Measurements from ENCODE around the gene SSTR5.

The SSTR5 gene

DNA sequence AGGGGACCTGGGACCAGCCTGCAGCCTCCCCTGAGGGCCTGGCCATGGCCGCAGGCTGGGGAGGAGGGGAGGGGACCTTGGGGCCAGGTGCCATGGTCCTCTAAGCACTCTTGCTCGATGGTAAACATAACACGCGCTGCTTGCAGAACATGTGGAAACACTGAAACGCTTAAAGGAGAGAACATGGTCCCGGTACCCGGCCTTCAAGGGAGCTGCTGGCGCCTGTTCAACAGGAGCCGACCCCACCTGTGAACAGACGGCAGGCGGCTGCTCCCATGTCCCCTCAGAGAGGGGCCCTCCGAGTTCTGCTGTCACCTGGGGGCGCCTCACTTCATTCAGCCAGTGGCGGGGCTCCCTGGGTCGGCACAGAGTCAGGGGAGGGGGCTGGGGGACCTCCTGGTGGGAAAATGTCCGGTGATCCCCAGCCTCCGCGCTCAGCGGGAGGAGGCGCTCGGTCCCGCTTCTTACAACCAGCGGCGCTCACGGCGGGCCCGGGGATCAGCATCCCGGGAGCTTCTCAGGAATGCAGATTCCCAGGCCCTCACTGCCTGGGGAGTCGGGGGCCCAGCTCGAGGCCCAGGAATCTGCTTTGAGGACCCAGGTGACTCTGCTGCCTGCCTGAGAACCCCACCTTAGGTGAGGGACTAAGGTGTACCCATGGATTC lies 854 bp upstream of the SSTR5 start:
- no peak for TF ChIP-seq POLR2A (IDR thresholded peaks at IDR 0.05; ENCODE audit: extremely low read depth, insufficient read length)
- TF ChIP-seq, protein P1, sequence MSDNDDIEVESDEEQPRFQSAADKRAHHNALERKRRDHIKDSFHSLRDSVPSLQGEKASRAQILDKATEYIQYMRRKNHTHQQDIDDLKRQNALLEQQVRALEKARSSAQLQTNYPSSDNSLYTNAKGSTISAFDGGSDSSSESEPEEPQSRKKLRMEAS (IDR thresholded peaks at IDR 0.05; ENCODE audit: low read depth, low read length): no peak
- H3K4me3 ChIP-seq (ENCODE audit: low read depth, low read length): no peak overlapping the region
- no peak for DNase-seq (ENCODE audit: low read depth)

DNA sequence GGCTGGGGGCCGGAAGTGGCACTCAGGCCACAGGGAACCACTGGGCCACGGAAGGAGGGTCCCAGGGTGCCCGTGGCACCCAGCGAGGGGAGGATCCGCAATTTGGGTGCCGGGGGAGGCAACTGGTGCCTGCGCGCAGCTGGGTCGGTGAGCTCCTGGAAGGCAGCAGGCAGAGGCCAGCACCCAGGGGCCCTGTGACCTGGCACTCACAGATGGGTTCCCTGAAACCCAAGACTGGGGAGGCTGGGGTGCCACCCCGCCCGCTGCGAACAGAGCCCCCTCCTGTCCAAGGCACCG lies 663 bp downstream of the SSTR5 start:
- DNase-seq (ENCODE audit: low read depth): no peak
- no peak overlapping the region for H3K4me3 ChIP-seq (ENCODE audit: low read depth, low read length)
- TF ChIP-seq POLR2A (IDR thresholded peaks at IDR 0.05; ENCODE audit: extremely low read depth, insufficient read length) (no peak), MYC (IDR thresholded peaks at IDR 0.05; ENCODE audit: low read depth, low read length) (no peak)
- TF ChIP-seq, protein P1 (IDR thresholded peaks at IDR 0.05; ENCODE audit: low read depth, low read length): no peak
- TF ChIP-seq, protein P2, sequence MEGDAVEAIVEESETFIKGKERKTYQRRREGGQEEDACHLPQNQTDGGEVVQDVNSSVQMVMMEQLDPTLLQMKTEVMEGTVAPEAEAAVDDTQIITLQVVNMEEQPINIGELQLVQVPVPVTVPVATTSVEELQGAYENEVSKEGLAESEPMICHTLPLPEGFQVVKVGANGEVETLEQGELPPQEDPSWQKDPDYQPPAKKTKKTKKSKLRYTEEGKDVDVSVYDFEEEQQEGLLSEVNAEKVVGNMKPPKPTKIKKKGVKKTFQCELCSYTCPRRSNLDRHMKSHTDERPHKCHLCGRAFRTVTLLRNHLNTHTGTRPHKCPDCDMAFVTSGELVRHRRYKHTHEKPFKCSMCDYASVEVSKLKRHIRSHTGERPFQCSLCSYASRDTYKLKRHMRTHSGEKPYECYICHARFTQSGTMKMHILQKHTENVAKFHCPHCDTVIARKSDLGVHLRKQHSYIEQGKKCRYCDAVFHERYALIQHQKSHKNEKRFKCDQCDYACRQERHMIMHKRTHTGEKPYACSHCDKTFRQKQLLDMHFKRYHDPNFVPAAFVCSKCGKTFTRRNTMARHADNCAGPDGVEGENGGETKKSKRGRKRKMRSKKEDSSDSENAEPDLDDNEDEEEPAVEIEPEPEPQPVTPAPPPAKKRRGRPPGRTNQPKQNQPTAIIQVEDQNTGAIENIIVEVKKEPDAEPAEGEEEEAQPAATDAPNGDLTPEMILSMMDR (IDR thresholded peaks at IDR 0.05; ENCODE audit: low read depth, low read length): no peak

DNA sequence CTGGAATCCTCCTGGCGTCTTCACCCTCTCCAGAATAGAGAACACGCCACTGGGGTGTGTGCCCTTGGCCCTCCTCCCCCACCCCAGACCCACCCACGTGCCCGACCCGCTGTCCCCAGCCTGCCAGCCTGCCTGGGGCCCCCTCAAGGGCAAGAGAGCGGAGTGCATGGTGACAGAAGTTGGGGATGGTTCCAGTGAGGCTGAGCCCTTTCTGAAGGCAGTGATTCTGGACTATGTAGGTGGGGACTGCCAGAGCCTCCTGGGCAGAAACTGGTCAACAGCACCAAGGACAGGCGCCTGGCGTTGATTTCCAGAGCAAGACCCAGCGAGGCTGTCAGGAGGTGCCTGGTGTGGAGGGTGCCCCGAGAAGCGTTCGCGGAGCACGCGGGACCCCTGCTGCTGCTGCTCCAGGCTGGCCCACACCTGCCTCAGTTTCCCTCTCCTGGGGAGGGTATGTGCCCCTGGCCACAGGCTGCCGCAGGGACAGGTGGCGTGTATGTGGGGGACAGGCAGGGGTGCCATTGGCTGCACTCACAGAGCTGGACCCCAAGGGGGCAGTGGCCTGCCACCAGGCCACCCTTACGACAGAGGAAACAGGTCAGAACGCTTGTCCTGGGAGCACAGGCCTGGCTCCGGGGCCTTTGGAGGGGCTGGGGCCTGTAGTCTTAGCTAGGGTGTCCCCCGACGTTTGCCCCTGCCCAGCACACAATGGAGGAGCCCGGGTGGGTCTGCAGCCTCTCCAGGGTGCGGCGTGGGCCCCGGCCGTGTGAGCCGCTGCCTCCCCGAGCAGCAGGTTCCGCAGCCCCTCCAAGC lies 1.2 kb downstream of the SSTR5 start:
- no peak overlapping the region for H3K4me3 ChIP-seq (ENCODE audit: low read depth, low read length)
- DNase-seq (ENCODE audit: low read depth): no peak
- TF ChIP-seq, protein P2 (IDR thresholded peaks at IDR 0.05; ENCODE audit: low read depth, low read length): no peak
- TF ChIP-seq MYC (IDR thresholded peaks at IDR 0.05; ENCODE audit: low read depth, low read length) (no peak), POLR2A (IDR thresholded peaks at IDR 0.05; ENCODE audit: extremely low read depth, insufficient read length) (no peak)

DNA sequence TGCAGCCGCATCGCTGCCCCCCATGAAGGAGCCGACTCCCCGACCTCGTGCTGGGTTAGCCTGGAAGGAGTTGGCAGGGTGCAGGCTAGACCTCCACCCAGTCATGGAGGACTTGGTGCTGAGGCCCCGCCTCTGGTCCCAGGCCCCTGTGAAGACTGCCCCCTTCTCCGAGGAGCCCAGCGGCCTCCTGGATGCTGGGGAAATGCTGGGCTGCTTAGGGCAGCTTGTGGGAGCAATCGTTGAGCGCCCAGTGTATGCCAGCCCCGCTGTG lies 1.8 kb downstream of the SSTR5 start:
- H3K4me3 ChIP-seq (ENCODE audit: low read depth, low read length): no peak overlapping the region
- no peak for DNase-seq (ENCODE audit: low read depth)
- TF ChIP-seq, protein P1 (IDR thresholded peaks at IDR 0.05; ENCODE audit: low read depth, low read length): no peak
- TF ChIP-seq MYC (IDR thresholded peaks at IDR 0.05; ENCODE audit: low read depth, low read length): no peak
- TF ChIP-seq POLR2A (IDR thresholded peaks at IDR 0.05; ENCODE audit: extremely low read depth, insufficient read length): no peak
- TF ChIP-seq, protein P2 (IDR thresholded peaks at IDR 0.05; ENCODE audit: low read depth, low read length): no peak

DNA sequence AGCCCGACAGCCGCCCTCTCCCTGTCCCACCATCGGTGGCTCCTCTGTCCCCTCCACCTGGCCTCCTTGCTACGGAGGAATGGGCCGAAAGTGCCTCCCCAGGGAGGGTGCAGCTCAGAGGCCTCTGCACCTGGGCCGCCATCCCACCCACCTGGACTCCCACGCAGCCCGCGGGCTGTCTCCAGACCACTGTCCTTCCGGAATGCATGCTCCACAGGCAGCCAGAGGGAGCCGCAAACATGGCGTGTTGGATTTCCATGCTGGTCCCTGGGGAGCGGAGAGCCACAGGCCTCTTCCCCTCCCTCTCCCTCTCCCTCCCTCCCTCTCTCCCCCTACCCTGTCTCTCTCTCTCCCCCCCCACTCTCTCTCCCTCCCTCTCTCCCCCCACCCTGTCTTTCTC lies 3.0 kb downstream of the SSTR5 start:
- TF ChIP-seq, protein P2 (IDR thresholded peaks at IDR 0.05; ENCODE audit: low read depth, low read length): no peak
- TF ChIP-seq POLR2A (IDR thresholded peaks at IDR 0.05; ENCODE audit: extremely low read depth, insufficient read length): no peak
- no peak for TF ChIP-seq MYC (IDR thresholded peaks at IDR 0.05; ENCODE audit: low read depth, low read length)
- DNase-seq (ENCODE audit: low read depth): no peak
- no peak overlapping the region for H3K4me3 ChIP-seq (ENCODE audit: low read depth, low read length)

DNA sequence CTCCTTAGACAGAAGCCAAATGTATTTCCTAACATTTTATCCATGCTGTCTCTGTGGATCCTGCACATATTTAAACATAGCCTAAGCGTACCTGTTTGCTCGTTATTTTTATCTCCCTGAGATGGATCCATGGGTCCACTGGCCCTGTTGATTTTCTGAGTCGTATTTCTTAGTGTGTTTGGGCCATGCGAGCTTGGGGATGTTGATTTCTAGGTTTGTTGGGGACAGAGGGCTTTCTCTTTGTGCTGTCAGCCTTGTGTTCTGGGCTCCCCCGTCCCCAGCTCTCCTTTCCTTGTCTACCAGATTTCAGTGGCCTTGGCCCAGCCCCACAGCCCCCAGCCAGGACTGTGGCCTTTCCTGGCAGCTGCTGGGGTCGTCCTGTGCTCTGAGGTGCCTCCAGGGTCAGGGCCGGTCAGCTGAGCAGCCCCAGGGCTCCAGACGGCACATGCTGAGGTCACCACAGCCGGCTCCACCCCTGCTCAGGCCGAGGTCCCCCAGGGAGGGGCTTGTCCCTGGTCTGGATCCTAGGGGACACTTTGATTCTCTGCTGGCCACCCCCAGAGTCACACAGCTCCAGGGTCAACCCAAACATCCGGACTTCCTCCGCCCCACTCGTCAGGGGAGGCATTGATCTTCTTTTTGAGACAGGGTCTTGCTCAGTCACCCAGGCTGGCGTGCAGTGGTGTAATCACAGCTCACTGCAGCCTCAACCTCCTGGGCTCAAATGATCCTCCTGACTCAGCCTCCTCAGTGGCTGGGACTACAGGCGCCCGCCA lies 4.4 kb downstream of the SSTR5 start:
- TF ChIP-seq, protein P2 (IDR thresholded peaks at IDR 0.05; ENCODE audit: low read depth, low read length): no peak
- TF ChIP-seq POLR2A (IDR thresholded peaks at IDR 0.05; ENCODE audit: extremely low read depth, insufficient read length) (no peak), MYC (IDR thresholded peaks at IDR 0.05; ENCODE audit: low read depth, low read length) (no peak)
- TF ChIP-seq, protein P1 (IDR thresholded peaks at IDR 0.05; ENCODE audit: low read depth, low read length): no peak
- H3K4me3 ChIP-seq (ENCODE audit: low read depth, low read length): no peak overlapping the region
- DNase-seq (ENCODE audit: low read depth): no peak
